OCI-M1 (cell line): Measurements from ENCODE around the gene HOXD1.

Source experiments
- DNase-seq: peaks from one replicate; lab custom pipeline; 2025; lab: John Stamatoyannopoulos, UW

The HOXD1 gene

DNA sequence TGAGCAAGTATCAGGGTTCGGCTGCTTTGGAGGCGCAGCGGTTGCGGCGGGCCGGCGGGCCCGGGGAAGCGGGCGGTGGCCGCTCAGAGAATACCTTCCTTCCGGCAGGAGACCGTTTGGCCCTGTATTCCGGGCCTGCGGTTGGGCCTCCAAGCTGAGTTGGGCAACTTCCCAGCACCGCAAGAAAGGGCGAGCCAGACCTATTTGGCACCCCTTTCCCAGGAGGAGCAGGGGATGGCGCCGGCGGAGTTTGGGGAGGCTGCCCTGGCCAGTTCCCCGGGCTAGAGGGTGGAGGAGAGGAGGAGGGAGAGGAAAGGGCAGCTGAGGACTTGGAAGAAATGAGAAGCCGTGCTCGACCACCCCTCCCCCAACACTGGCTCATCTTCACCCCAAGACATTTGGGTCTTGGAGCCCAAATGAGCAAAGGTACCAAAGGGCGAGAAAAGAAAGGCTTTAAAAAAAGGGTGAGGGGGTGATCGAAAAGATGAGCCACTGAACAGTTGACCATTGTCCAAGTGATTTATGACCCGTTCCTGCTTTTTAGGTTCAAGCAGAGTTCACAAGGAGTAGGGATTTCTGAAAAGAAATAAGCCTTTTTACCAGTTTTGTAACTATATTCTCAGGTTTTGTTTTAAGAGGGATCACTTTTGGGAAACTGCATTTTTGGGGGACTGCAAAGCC is 23.0 kb upstream of the HOXD1 start:
- no peak for DNase-seq

DNA sequence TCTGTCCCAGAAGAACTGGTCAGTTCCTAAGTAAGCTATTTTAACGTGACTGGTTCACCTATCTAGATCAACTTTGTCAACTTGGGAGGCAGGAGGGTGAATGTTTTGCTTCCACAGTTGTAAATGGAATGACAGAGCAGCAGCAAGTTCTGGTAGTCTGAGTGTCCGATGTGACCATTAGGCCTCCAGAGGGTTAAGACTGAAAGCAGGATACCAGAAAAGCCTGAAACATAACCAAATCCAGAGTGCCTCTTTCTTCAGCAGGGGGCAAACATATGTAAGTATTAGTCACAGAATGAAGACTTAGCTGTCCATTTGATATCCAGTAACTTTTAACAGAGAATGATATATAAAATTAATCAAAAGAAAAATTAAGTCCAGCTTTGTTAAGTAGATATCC is 22.2 kb upstream of the HOXD1 start:
- no peak for DNase-seq

GRCh38 chr2:176167398-176167797 is 21.1 kb upstream of the HOXD1 start:
- no peak for DNase-seq

- no peak for DNase-seq
Measured at GRCh38 chr2:176169181-176169580, 19.3 kb upstream of the HOXD1 start.

DNA sequence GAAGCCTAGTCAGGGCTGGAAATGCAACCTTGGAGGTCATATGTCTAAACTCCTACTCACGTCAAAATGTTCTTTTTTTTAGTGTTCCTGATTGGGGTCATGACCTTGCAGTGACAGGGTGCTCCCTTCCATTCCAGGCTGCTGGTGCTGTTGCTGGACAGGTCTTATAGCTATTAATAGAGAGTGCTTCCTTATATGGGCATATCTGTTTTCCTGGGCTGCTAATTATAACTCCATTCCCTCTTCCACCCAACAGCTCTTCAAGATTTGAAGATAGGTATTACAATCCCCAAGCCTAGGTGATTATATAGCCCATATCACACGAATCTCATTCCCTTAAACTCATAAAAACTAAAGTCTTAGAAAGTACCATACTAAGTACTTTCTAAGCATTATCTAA is 18.8 kb upstream of the HOXD1 start:
- no peak for DNase-seq

DNA sequence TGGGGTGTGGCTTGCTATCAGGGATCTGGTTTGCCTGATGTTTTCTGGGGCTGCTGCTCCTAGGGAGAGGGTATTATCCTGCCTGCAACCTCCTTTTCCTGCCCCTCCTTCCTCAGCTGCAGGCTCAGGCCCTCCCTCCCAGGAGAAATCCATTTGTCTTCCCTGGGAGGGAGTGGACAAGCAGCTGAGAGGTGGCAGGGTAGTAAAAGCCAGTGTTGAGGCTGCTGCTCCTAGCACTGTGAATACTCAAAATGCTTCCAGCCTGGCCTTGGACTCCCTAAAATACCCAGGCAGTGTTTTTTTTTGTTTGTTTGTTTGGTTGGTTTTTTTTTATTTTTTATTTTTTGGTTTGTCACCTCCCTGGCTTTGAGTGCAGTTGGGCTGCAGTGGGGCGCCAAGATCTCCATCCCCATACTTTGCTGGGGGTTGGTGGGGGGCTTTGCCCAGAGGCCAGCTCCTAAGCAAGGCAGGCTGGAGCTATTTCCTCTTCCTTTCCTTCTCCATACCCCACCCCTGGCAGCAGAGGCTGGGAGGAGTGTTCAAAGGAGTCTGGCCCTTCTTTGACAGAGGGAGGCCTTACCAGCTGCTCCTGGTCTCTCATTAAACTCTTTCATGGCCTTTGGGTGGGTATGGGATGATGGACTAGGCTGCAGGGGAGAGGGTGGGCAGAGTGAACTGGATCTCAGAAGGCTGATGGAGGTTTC is 17.7 kb upstream of the HOXD1 start:
- no peak for DNase-seq

GRCh38 chr2:176171351-176172006 is 17.0 kb upstream of the HOXD1 start:
- no peak for DNase-seq

DNA sequence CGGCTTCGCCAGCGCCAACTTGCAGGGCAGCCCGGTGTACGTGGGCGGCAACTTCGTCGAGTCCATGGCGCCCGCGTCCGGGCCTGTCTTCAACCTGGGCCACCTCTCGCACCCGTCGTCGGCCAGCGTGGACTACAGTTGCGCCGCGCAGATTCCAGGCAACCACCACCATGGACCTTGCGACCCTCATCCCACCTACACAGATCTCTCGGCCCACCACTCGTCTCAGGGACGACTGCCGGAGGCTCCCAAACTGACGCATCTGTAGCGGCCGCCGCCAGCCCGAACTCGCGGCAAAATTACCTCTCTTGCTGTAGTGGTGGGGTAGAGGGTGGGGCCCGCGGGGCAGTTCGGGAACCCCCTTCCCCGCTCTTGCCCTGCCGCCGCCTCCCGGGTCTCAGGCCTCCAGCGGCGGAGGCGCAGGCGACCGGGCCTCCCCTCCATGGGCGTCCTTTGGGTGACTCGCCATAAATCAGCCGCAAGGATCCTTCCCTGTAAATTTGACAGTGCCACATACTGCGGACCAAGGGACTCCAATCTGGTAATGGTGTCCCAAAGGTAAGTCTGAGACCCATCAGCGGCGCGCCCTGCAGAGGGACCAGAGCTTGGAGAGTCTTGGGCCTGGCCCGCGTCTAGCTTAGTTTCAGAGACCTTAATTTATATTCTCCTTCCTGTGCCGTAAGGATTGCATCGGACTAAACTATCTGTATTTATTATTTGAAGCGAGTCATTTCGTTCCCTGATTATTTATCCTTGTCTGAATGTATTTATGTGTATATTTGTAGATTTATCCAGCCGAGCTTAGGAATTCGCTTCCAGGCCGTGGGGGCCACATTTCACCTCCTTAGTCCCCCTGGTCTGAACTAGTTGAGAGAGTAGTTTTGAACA is 16.2 kb upstream of the HOXD1 start:
- no peak for DNase-seq

DNA sequence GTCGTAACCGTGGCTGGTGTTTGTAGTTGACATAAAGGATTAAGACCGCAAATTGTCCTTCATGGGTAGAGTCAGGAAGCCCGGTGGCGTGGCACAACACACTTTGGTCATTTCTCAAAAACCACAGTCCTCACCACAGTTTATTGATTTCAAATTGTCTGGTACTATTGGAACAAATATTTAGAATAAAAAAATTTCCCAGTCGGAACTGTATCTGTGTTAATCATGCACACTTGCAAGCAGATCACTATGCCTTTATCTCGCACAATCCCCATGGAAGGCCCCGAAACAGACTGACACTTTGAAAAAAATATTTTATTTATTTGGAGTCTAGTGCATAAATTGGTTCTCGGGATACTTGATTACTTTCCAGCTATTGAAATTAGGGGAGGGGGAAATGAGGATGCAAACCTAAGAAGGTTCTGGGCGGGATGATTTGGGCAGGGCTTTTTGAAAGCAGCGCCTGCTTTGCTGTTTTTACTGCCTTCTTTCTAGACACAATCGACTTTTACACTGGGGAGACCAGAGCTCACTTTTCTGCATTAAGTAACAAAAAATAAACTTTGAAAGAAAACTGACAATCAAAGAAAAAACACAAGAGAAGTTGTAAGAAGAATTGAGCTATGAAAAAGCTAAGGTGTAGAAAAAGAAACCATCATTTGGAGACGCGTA is 15.4 kb upstream of the HOXD1 start:
- DNase-seq = no peak

- no peak for DNase-seq
Measured at GRCh38 chr2:176173567-176174381, 14.7 kb upstream of the HOXD1 start.

DNA sequence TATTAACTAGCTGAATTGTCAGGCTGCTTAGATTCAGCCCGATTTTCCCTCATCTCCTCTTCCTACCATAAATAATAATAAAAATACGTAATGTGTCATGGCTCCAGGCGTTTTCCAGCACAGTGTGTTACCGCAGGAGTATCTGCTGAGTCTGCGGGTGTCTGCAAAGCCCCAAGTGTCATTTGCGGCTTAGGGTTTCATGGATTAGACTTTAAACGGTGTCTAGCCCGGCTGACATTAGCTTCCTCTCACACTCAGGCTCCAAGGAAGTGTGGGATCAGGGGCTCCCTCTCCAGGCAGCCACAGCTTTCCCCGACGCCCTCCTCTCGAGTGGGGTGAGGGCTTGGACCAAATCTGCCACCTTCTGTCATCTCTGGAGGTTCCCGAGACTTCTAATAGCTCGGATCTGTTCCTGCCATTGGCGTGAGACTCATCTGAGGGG is 14.1 kb upstream of the HOXD1 start:
- peak; percentile 22 for DNase-seq

GRCh38 chr2:176174824-176175708 is 13.4 kb upstream of the HOXD1 start:
- peak; percentile 68 for DNase-seq

DNA sequence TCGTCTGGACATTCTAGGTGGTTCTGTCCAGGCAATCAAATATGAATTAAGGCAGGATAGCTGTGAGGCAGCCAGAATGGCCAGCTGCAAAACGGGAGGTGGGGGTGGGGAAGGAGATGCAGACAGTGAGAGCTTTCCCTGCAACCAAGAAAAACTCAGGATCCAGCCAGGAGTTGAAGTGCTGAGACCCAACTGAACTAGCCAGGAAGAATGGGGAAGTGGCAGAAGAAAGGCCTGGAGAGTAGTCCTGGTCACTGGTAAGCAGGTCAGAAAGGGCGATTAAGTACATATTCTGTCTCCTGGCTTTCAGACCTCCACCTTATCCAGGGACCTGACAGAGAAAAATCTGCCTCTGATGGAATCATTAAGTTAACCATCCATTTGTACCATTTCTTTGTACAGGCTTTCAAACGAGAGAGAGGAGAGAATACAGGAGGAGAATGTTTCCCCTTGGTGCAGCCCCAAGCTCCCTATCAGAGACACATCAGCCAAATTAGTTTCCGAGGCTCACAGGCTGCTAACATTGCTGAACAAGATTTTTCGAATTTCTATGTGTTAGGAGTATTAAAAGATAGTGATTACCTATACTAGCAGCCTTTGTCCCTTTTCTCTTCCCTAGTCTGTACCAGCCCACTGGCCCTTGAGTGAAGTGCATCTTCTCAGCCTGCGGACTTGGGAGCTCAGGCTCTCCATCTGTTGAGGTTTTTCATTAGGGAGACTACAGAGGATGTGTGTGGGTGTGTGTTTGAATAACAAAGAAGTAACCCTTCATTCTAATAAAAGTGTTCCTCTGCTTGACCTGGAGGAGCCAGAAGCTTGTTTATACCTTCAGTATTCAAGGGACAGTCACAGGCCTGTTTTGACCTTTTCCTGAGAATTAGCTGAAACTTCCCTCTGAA is 12.5 kb upstream of the HOXD1 start:
- DNase-seq = no peak

GRCh38 chr2:176177580-176178037 is 10.9 kb upstream of the HOXD1 start:
- DNase-seq = no peak

DNA sequence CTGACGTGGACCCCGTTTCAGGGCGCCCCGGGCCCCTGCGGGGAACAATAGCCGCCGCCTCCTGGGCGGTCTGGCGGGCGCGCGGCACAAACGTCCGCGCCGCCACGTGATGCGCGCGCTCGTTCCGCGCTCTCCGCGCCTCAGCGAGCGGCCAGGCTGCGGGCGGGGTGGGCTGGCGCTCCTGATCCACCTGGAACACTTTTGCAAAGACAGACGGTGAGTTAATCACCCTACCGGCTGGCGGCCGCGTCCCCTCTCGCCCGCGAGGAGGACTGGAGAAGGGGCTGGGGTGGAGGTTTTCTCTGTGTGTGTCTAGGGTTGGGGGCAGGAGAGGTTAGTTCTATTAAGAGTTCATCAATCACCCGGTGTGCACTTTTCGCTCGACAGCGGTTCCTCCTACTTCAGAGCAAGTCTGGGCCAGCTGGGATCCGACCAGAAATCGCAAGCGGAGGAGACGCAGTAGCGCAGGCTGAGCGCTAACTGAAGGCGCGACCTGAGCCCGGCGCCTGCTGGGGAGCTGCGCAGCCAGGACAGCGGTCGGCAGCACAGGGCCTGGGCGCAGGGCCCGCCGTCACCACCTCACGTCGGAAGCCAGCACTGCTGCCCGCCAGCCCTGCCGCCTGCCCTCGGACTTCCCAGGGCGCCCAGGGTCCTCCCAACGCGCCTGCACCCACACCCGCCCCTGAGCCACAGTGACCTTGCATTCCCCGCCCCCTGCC is 10.3 kb upstream of the HOXD1 start:
- DNase-seq = no peak

- DNase-seq = no peak
Measured at GRCh38 chr2:176178757-176179295, 9.6 kb upstream of the HOXD1 start.

- DNase-seq = no peak
Measured at GRCh38 chr2:176181551-176181950, 6.9 kb upstream of the HOXD1 start.

- no peak for DNase-seq
Measured at GRCh38 chr2:176182671-176183070, 5.8 kb upstream of the HOXD1 start.
